Lower leg skin (tissue), 4 donors: ENCODE data around the gene PGAM2. TPM values are rescaled to one million over a fixed set of nuclear protein-coding genes. Genes with fewer than 3 reads are reported as not detected.

Source experiments
- DNase-seq, 2 donors: peaks; one replicate each; pipeline ENCODE4 v3.0.0-alpha.2; 2019; ENCODE audit warnings: low spot score in 2 of 2
- H3K4me3 ChIP-seq: fragments of 200-600 bp; sonication (generic); 2 replicates; pipeline ENCODE4 v1.5.1; 2017; ENCODE audit warnings: mild to moderate bottlenecking, low read depth; ENCODE audit not compliant: poor library complexity, severe bottlenecking
- POLR2A ChIP-seq, 2 donors: fragments of 450-650 bp; IDR thresholded peaks; one replicate each; pipeline ENCODE4 v1.6.1; 2016 to 2017; ENCODE audit warnings: antibody characterized with exemption in 2 of 2, mild to moderate bottlenecking in 1 of 2, moderate library complexity in 1 of 2
- WGBS, 2 donors: methylation state at CpG; one replicate each; pipeline ENCODE4 v1.1.5; 2018; 5-methylcytosine and 5-hydroxymethylcytosine counted together
- intact Hi-C: fragments of 100-400 bp; cut with DNase I; formaldehyde crosslinking; loops from one replicate; pipeline ENCODE4 v1.15.0; 2023; ENCODE audit warnings: low total_unique reads
- total RNA-seq, 4 donors: library from RNA; depleted of rRNA; stranded (reverse); fragments of >200 nt; gene quantifications; one replicate each; pipeline ENCODE4 v1.1.0, GENCODE V29; 2016
- TF ChIP-seq, protein P1 (sequence below), 3 donors: fragments of 450-650 bp; IDR thresholded peaks; one replicate each; pipeline ENCODE4 v1.5.1; 2016; ENCODE audit warnings: antibody characterized with exemption in 3 of 3, mild to moderate bottlenecking in 3 of 3, moderate library complexity in 2 of 3

PGAM2 gene
- total RNA-seq, 4 donors from 2014 or later: 0.75 to 7.9 (median 3.6) TPM

DNA sequence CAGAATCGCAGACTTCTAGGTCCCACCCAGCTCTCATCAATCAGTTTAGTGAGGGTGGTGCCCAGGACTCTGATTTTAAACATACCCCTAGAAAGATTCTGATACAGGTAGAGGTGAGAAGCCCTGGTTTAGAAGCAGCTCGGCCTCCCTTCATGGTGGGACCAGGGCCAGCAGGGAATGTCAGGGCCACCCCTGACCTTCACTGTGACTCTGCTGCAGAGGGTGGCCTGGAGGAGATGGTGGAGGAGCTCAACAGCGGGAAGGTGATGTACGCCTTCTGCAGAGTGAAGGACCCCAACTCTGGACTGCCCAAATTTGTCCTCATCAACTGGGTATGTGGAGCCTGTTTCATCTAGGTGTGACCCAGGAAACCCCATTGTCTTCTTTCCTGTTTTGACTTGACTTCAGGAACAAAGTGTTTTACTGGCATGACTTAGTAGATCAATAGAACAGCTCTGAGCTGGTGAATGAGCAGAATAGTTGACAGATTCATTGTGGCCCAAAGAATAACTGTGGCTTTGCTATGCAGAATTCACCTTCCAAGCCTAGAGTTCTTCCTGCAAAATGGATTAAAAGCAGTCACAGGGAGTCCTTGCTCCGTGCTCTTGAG is 13.7 kb downstream of the PGAM2 start:
- DNase-seq: peak in 1 of 2 donors; percentile 10
- 93% methylated on average over 5 of the region's 5 CpGs for WGBS, 2 donors
- no peak overlapping the region for H3K4me3 ChIP-seq
- no peak for TF ChIP-seq POLR2A (IDR thresholded peaks at IDR 0.05)
- TF ChIP-seq, protein P1, sequence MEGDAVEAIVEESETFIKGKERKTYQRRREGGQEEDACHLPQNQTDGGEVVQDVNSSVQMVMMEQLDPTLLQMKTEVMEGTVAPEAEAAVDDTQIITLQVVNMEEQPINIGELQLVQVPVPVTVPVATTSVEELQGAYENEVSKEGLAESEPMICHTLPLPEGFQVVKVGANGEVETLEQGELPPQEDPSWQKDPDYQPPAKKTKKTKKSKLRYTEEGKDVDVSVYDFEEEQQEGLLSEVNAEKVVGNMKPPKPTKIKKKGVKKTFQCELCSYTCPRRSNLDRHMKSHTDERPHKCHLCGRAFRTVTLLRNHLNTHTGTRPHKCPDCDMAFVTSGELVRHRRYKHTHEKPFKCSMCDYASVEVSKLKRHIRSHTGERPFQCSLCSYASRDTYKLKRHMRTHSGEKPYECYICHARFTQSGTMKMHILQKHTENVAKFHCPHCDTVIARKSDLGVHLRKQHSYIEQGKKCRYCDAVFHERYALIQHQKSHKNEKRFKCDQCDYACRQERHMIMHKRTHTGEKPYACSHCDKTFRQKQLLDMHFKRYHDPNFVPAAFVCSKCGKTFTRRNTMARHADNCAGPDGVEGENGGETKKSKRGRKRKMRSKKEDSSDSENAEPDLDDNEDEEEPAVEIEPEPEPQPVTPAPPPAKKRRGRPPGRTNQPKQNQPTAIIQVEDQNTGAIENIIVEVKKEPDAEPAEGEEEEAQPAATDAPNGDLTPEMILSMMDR (IDR thresholded peaks at IDR 0.05): no peak
- intact Hi-C loops: no loop called here

DNA sequence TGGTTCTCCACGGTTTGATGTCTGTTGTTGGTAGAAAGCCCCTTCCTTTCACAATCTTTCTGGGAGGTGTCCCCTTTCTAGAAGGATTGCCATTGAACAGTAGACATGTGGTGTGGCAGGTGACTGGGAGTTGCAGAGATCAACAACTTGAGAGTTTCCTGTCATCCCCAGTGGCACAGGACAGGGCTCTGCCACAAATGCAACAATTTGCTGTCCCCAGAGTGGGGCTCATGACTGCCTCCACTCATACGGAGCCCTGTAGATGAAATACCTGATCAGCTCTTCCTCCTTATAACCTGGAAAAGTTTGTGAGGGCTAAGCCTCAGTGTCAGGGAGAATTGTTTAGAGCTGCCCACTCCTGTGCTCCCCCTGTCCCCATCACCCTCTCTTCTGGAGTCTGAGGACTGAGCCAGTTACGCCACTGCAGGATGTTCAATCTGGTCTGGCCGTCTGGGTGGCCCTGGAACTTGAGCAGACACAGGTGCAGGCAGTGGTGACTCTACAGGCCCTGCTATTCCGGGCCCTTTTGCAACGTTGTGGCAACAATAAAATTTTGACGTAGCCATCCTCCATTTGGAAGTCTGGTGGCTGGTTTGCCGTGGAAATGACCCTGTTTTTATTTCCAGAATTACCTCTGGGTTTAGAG is 14.3 kb downstream of the PGAM2 start:
- DNase-seq: peak in 1 of 2 donors; percentile 68
- 84 to 85% methylated on average over 8 of the region's 8 CpGs for WGBS, 2 donors
- intact Hi-C loops: no loop called here

DNA sequence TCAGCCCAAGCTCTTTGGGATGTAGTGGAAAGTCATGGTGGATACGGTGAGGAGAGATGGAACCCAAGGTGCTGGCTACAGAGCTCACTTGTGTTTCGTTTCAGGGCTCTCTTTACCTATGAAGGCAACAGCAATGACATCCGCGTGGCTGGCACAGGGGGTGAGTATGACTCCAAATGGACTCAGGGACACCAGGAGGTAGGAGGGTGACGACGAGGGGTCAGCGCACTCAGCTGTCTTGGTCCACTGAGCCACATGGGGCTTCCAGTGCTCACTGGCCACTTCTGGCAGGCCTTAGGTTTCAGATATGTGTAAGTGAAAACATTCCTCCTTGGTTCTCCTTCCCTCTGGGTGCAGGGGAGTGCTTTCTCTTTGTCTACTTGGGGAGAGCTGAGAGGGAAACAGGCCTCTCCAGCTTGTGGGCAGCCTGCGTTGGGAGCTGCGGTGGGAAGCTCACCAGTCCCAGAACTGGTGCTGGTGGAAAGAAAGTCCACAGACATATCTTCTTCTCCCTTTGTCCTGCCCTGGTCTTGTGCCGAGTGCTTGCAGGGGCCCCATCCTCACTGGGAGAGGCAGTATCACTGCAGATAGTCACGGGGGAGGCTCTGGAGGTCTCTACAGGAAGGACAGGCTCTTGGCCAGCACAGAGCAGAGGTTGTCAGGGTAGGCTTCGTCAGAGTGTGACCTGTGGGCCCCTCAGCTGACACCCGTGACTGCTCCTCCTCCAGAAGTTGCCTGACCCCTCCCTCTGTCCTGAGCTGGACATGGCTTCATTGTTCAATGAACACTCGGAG is 15.0 kb downstream of the PGAM2 start:
- peak in 1 of 2 donors; percentile 79 for DNase-seq
- intact Hi-C loops: no loop called here
- no peak overlapping the region for H3K4me3 ChIP-seq
- TF ChIP-seq, protein P1 (IDR thresholded peaks at IDR 0.05): no peak
- 93 to 95% methylated on average over 14 of the region's 14 CpGs for WGBS, 2 donors

More for the DNA sequence above, 14.3 kb downstream of the PGAM2 start:
- H3K4me3 ChIP-seq: no peak overlapping the region
- TF ChIP-seq POLR2A (IDR thresholded peaks at IDR 0.05): no peak
- TF ChIP-seq, protein P1 (IDR thresholded peaks at IDR 0.05): no peak

DNA sequence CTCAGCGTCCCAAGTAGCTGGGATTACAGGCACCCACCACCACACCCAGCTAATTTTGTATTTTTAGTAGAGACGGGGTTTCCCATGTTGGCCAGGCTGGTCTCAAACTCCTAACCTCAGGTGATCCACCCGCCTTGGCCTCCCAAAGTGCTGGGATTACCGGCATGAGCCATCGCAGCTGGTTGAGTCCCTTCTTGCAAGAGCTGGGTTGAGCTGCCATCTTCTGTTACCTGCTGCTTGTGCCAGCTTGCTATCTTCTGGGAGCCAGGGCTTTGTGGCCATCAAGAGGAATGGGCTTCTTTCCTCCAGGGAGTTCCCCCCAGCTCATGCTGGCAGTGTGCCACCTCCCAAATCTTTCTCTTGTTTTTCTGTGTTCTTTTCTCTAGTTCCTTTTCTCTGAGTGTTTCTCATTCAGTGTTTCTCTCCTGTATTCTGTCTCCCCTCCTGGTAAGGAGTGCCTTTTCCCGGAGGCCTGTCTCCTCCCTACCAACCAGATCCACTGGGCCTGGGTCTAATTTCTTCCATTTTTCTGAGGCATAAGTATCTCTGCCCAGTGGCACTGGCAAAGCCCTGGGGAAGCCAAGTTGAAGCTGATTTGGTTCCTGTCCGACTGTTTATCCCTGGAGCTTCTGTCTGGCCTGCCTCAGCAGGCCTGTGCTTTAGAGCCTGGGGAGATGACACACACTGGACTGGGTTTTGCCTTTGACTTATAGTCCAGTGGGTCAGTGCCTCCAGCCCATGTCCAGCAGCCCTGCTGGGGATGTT is 17.2 kb downstream of the PGAM2 start:
- TF ChIP-seq POLR2A (IDR thresholded peaks at IDR 0.05): no peak
- TF ChIP-seq, protein P1 (IDR thresholded peaks at IDR 0.05): no peak
- intact Hi-C loops: no loop called here
- no peak overlapping the region for H3K4me3 ChIP-seq
- DNase-seq: peak in 1 of 2 donors; percentile 72
- WGBS, 2 donors: 88 to 90% methylated on average over 7 of the region's 7 CpGs

DNA sequence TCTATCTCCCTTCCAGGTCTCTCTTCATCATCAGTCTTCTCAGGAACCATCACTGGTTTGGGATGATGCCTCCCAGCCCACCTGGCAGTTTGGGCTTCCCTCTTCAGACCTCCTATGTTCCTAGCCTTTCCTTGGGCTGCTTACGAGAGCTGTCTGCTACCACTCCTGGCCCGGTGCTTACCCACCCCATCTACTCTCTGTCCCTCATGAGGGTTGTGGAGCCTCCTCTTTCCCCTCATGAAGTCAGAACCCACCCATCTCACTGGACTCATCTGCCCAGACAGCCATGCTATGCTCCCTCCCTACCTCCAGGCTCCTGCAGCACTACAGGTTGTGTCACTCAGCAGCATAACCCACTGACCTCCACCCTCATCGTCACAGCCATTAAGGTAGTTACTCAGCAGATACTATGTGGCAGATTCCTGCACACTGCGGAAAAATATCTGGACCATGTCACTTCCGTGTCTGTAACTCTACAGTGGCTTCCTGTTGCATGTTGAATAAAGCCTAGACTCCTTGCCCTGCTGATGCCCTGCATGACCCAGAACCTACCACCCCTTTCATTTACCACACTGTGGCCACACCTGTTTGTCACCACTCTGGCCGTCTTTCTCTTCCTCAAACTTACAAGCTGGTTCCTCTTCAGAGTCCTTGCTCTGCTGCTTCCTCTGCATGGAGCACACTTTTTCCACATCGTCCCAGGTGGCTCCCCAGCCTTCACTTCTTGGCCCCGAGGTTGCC is 18.9 kb downstream of the PGAM2 start:
- intact Hi-C loops: no loop called here
- 74 to 79% methylated on average over 8 of the region's 8 CpGs for WGBS, 2 donors
- H3K4me3 ChIP-seq: no peak overlapping the region
- DNase-seq: peak in 1 of 2 donors; percentile 73
- TF ChIP-seq, protein P1 (IDR thresholded peaks at IDR 0.05): no peak
- no peak for TF ChIP-seq POLR2A (IDR thresholded peaks at IDR 0.05)
